Neural progenitor cell (in vitro differentiated cells): ENCODE measurements around the gene AKNAD1.

Source experiments
- CTCF ChIP-seq: fragments of 200-600 bp; sonication (generic); IDR thresholded peaks from 2 replicates; pipeline ENCODE4 v1.5.1; 2017; ENCODE audit warnings: antibody characterized with exemption, mild to moderate bottlenecking
- EZH2 ChIP-seq: fragments of 200-600 bp; sonication (generic); IDR thresholded peaks from 2 replicates; pipeline ENCODE4 v1.6.1; 2017; ENCODE audit warnings: antibody characterized with exemption, mild to moderate bottlenecking, moderate library complexity
- EZH2phosphoT487 ChIP-seq: fragments of 200-600 bp; sonication (generic); IDR thresholded peaks from 2 replicates; pipeline ENCODE4 v1.6.1; 2017; ENCODE audit warnings: antibody characterized with exemption

- TF ChIP-seq CTCF (no peak), EZH2 (no peak), EZH2phosphoT487 (no peak)
Measured at GRCh38 chr1:108780937-108781574, 75.8 kb downstream of the AKNAD1 start.
